HG02623 (cell line): Measurements from ENCODE around the gene ANAPC16.
"Not testable (repeated sequence)": the region's sequence is repeated elsewhere in the genome, so short reads cannot be mapped to it uniquely, and the experiment has no call there.

ENCODE experiments used
- ATAC-seq: cut with Tn5 transposase; IDR thresholded peaks from one replicate; pipeline ENCODE4 v1.9.1; 2021; ENCODE audit warnings: moderate library complexity; ENCODE audit not compliant: unreplicated experiment

The ANAPC16 gene

GRCh38 chr10:72277340-72277995 is 61.7 kb downstream of the ANAPC16 start:
- no peak for ATAC-seq

DNA sequence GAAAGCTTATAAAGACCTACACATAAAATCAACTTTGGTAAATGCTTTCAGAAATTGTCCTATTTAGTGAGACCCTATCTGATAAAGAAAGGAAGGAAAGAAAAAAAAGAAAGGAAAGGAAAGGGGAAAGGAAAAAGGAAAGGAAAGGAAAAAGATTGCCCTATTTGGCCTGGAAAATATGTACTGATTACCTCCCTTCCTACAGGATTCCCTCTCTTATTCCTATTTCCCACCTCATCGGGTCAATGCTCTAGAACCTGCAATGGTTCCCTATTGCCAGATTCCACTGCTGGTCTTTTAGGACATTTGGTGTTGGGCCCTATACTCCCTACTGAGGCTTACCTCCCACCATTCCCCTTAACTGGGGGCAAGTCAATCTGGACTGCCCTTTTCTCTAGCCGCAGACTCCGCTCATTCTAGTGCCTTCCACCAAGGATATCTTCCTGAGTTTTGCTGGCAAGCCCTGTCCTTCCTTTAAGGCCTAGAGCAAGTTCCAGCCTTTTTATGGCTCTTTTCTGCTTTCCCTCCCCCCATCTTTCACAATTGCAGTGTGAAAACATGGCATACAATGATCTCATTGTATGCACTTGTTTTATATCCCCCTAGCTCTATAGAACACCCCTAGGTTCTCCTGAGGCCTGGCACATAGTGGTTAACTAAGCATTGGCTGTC is 62.3 kb downstream of the ANAPC16 start:
- ATAC-seq: no peak

DNA sequence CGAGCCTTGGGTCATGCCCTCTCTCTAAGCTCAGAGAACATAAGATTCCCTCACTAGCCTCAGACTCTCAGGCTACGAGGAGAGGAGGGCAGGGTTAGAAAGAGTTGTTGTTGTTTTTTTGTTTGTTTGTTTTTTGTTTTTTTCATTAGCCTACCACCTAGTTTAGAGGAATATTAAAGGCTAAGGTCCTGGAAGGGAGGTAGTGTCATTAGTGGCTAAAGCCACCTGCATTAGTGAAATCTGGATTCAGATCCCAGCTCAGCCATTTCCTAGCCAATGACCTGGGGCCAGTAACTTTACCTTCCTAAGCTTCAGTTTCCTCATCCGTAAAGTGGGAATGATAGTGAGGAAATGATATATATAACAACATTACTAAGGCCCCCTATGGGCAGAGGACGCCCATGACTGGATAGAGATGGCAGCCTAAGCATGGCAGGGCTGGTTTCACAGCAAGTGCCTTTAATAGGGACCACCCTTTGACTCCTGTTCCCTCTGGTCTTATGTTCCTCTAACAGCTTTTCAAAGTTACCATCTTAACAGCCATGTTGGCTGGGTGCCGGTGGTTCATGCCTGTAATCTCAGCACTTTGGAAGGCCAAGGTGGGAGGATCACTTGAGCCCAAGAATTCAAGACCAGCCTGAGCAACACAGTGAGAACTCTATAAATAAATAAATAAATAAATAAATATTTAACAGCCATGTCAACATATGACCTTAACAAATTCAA is 63.0 kb downstream of the ANAPC16 start:
- ATAC-seq: no peak

- not testable (repeated sequence) for ATAC-seq
These were observed 63.8 kb downstream of the ANAPC16 start for GRCh38 chr10:72279587-72279986.

DNA sequence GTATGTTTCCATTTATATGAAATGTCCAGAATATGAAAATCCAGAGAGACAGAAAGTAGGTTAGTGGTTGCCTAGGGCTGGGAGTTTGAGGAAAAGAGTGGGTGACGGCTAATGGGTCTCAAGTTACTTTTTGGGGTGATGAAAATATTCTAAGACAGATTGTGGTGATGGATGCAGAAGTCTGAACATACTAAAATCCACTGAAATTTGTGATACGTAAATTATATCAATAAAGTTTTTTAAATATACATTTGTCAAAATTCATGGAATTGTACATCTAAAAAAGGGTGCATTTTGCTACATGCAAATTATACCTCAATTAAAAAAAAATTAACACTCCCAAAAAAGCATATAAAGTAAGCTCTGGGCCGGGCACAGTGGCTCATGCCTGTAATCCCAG is 67.3 kb downstream of the ANAPC16 start:
- no peak for ATAC-seq
